ENCODE results near the gene GLT6D1. TPM values are rescaled to one million over a fixed set of nuclear protein-coding genes. Genes with fewer than 3 reads are reported as not detected.
A peak's percentile ranks its signal among the peaks of the same experiment; 100 is the strongest.

Gene GLT6D1
- total RNA-seq, 4 donors from 2014 or later = not detected

GRCh38 chr9:135664801-135665794 lies 25.8 kb upstream of the GLT6D1 start:
- Histone ChIP-seq H3K27me3 (peaks cover 65% of the 10 kb centered on the region), H3K36me3 (no peaks in the 10 kb centered on the region), H3K27ac (no peak overlapping the region), H3K4me3 (no peak overlapping the region), H3K9me3 (peaks cover 5% of the 10 kb centered on the region), H3K4me1 (no peaks in the 10 kb centered on the region)
- TF ChIP-seq POLR2A (IDR thresholded peaks at IDR 0.05) (no peak), CTCF (IDR thresholded peaks at IDR 0.05) (no peak), EP300 (IDR thresholded peaks at IDR 0.05) (no peak), POLR2AphosphoS5 (IDR thresholded peaks at IDR 0.05) (no peak)
- 78% methylated on average over 18 of the region's 32 CpGs for WGBS
- DNase-seq (ENCODE audit: low spot score in 2 of 2) = peak; percentile 52 to 63

- no peak overlapping the region for H3K4me3 ChIP-seq
- no peak for TF ChIP-seq POLR2AphosphoS5 (IDR thresholded peaks at IDR 0.05)
- no peak for TF ChIP-seq CTCF (IDR thresholded peaks at IDR 0.05)
- no peak for TF ChIP-seq EP300 (IDR thresholded peaks at IDR 0.05)
- no peak for TF ChIP-seq POLR2A (IDR thresholded peaks at IDR 0.05)
- peaks cover 57% of the 10 kb centered on the region for H3K27me3 ChIP-seq
- DNase-seq (ENCODE audit: low spot score in 2 of 2) = peak in 1 of 2 donors; percentile 70
- no peak overlapping the region for H3K27ac ChIP-seq
- 92% methylated on average over 10 of the region's 10 CpGs for WGBS
- no peaks in the 10 kb centered on the region for H3K36me3 ChIP-seq
- no peaks in the 10 kb centered on the region for H3K4me1 ChIP-seq
- H3K9me3 ChIP-seq = peaks cover 5% of the 10 kb centered on the region
These were observed 24.9 kb upstream of the GLT6D1 start for GRCh38 chr9:135664266-135664665.

GRCh38 chr9:135663857-135664256 lies 24.5 kb upstream of the GLT6D1 start:
- Histone ChIP-seq H3K27me3 (peaks cover 53% of the 10 kb centered on the region), H3K36me3 (no peaks in the 10 kb centered on the region), H3K4me3 (no peak overlapping the region), H3K27ac (no peak overlapping the region), H3K9me3 (peaks cover 4% of the 10 kb centered on the region), H3K4me1 (no peaks in the 10 kb centered on the region)
- DNase-seq (ENCODE audit: low spot score in 2 of 2) = peak in 1 of 2 donors; percentile 49
- 88% methylated on average over 12 of the region's 12 CpGs for WGBS
- TF ChIP-seq POLR2A (IDR thresholded peaks at IDR 0.05) (no peak), POLR2AphosphoS5 (IDR thresholded peaks at IDR 0.05) (no peak), EP300 (IDR thresholded peaks at IDR 0.05) (no peak), CTCF (IDR thresholded peaks at IDR 0.05) (no peak)

- Histone ChIP-seq H3K27me3 (peaks cover 49% of the 10 kb centered on the region), H3K4me3 (no peak overlapping the region), H3K9me3 (no peaks in the 10 kb centered on the region), H3K27ac (no peak overlapping the region), H3K36me3 (no peaks in the 10 kb centered on the region), H3K4me1 (no peaks in the 10 kb centered on the region)
- TF ChIP-seq CTCF (IDR thresholded peaks at IDR 0.05) (no peak), POLR2AphosphoS5 (IDR thresholded peaks at IDR 0.05) (no peak), EP300 (IDR thresholded peaks at IDR 0.05) (no peak), POLR2A (IDR thresholded peaks at IDR 0.05) (no peak)
- peak in 1 of 2 donors; percentile 53 for DNase-seq (ENCODE audit: low spot score in 2 of 2)
- 47% methylated on average over 3 of the region's 3 CpGs for WGBS
These were observed 24.1 kb upstream of the GLT6D1 start for GRCh38 chr9:135663451-135663770.

GRCh38 chr9:135662758-135663450 lies 23.6 kb upstream of the GLT6D1 start, which contains the start of gene LCN9:
LCN9 (plus strand) TSS chr9:135663309; CDS start chr9:135663322, 13 bp downstream.
- TF ChIP-seq EP300 (IDR thresholded peaks at IDR 0.05) = no peak
- no peak for TF ChIP-seq POLR2A (IDR thresholded peaks at IDR 0.05)
- no peak for TF ChIP-seq CTCF (IDR thresholded peaks at IDR 0.05)
- no peak for TF ChIP-seq POLR2AphosphoS5 (IDR thresholded peaks at IDR 0.05)
- WGBS = 55% methylated on average over 14 of the region's 25 CpGs
- H3K4me3 ChIP-seq = no peak within 1 kb of the TSS
- H3K27ac ChIP-seq = no peak within 1 kb of the TSS
- H3K27me3 ChIP-seq = peaks cover 45% of the 10 kb centered on the region
- H3K36me3 ChIP-seq = no peaks in the 10 kb centered on the region
- no peaks in the 10 kb centered on the region for H3K4me1 ChIP-seq
- no peaks in the 10 kb centered on the region for H3K9me3 ChIP-seq
- peak in 1 of 2 donors; percentile 63 for DNase-seq (ENCODE audit: low spot score in 2 of 2)

All from suprapubic skin (tissue), 4 donors.